Coronary artery (tissue), 2 donors: ENCODE measurements around the gene PLA2G4B.

ENCODE experiments used
- DNase-seq: peaks from one replicate; pipeline ENCODE4 v3.0.0-alpha.2; 2017; ENCODE audit warnings: low spot score
- H3K27ac ChIP-seq, 2 donors: fragments of 200-600 bp; sonication (generic); one replicate each; pipeline ENCODE4 v1.5.1; 2016 to 2019
- H3K4me3 ChIP-seq: fragments of 200-600 bp; sonication (generic); 2 replicates; pipeline ENCODE4 v1.5.1; 2016; ENCODE audit warnings: mild to moderate bottlenecking, moderate library complexity
- CTCF ChIP-seq: fragments of 200-600 bp; sonication (generic); IDR thresholded peaks from one replicate; pipeline ENCODE4 v1.5.1; 2019; ENCODE audit warnings: antibody characterized with exemption

PLA2G4B gene

GRCh38 chr15:41869770-41870688 lies 31.4 kb downstream of the PLA2G4B start:
- no peak for DNase-seq
- Histone ChIP-seq H3K27ac (no peak overlapping the region), H3K4me3 (no peak overlapping the region)
- TF ChIP-seq CTCF, result no peak

GRCh38 chr15:41870689-41871081 lies 32.0 kb downstream of the PLA2G4B start:
- no peak for TF ChIP-seq CTCF
- no peak for DNase-seq
- Histone ChIP-seq H3K27ac (no peak overlapping the region), H3K4me3 (no peak overlapping the region)

- no peak for DNase-seq
- Histone ChIP-seq H3K27ac (no peak overlapping the region), H3K4me3 (no peak overlapping the region)
- TF ChIP-seq CTCF, result no peak
Observed at GRCh38 chr15:41871175-41871905, 32.7 kb downstream of the PLA2G4B start.

- TF ChIP-seq CTCF, result no peak
- DNase-seq, result no peak
- H3K4me3 ChIP-seq, result no peak overlapping the region
- H3K27ac ChIP-seq, result no peak overlapping the region
Observed at GRCh38 chr15:41872166-41872747, 33.6 kb downstream of the PLA2G4B start.

- no peak overlapping the region for H3K4me3 ChIP-seq
- DNase-seq, result no peak
- no peak for TF ChIP-seq CTCF
- no peak overlapping the region for H3K27ac ChIP-seq
Observed at GRCh38 chr15:41873711-41874110, 35.1 kb downstream of the PLA2G4B start.

- DNase-seq, result no peak
- TF ChIP-seq CTCF, result no peak
Observed at GRCh38 chr15:41874736-41875135, 36.1 kb downstream of the PLA2G4B start.

More at GRCh38 chr15:41874736-41875135, 36.1 kb downstream of the PLA2G4B start:
- Histone ChIP-seq H3K4me3 (no peak overlapping the region), H3K27ac (no peak overlapping the region)
